H1 (cell line): ENCODE results near the gene NHSL2. TPM values are rescaled to one million over a fixed set of nuclear protein-coding genes. Genes with fewer than 3 reads are reported as not detected.

Experiments
- CTCF ChIA-PET: fragments of 300-600 bp; sonication (Branson Sonifier 250); formaldehyde crosslinking; loops from one replicate; lab custom pipeline; 2021; ENCODE audit not compliant: partially characterized antibody; lab: Charles Lee
- POLR2A ChIA-PET: fragments of 300-600 bp; sonication (Branson Sonifier 250); formaldehyde crosslinking; loops from one replicate; lab custom pipeline; 2021; ENCODE audit warnings: inconsistent platforms; ENCODE audit not compliant: partially characterized antibody; lab: Charles Lee
- DNase-seq, 2 experiments: peaks; one replicate each; pipeline versions ENCODE4 v3.0.0 to v3.0.0-alpha.2; 2010 to 2022; ENCODE audit warnings: low spot score in 2 of 2, low read depth in 1 of 2, mixed read lengths in 1 of 2
- FAIRE-seq: peaks from 2 replicates; lab custom pipeline; 2011; peaks lifted over from hg19 to GRCh38; lab: Jason Lieb, UNC
- H2AFZ ChIP-seq: 2 replicates; pipeline ENCODE4 v1.8.1; 2012; ENCODE audit warnings: low read length, inconsistent platforms
- H2AK5ac ChIP-seq: 2 replicates; pipeline ENCODE4 v1.6.1; 2013; ENCODE audit warnings: low read depth, low read length
- H2BK120ac ChIP-seq: replicated peaks from 2 replicates; pipeline ENCODE3; 2013; ENCODE audit warnings: low read depth, low read length, inconsistent platforms
- H2BK12ac ChIP-seq: 2 replicates; pipeline ENCODE4 v1.6.1; 2013; ENCODE audit warnings: low read depth, low read length
- H2BK15ac ChIP-seq: 2 replicates; pipeline ENCODE4 v1.6.1; 2013; ENCODE audit warnings: low read length
- H2BK20ac ChIP-seq: 2 replicates; pipeline ENCODE4 v1.6.1; 2013; ENCODE audit warnings: low read length
- H2BK5ac ChIP-seq: 2 replicates; pipeline ENCODE4 v1.6.1; 2013; ENCODE audit warnings: low read depth, low read length
- H3K14ac ChIP-seq: 2 replicates; pipeline ENCODE4 v1.6.1; 2013; ENCODE audit warnings: inconsistent platforms; ENCODE audit not compliant: insufficient read length
- H3K18ac ChIP-seq: 2 replicates; pipeline ENCODE4 v1.6.1; 2013; ENCODE audit warnings: low read length; ENCODE audit errors: extremely low read depth
- H3K23ac ChIP-seq: 2 replicates; pipeline ENCODE4 v1.6.1; 2013; ENCODE audit warnings: inconsistent platforms; ENCODE audit not compliant: insufficient read length
- H3K23me2 ChIP-seq: 2 replicates; pipeline ENCODE4 v1.6.1; 2013; ENCODE audit warnings: low read depth, low read length
- H3K27ac ChIP-seq: 2 replicates; pipeline ENCODE4 v1.6.1; 2011; ENCODE audit warnings: low read depth, low read length, inconsistent platforms
- H3K27me3 ChIP-seq, 4 experiments: replicated peaks in 1 of 4; 1 replicate in 1 of 4; 2 replicates in 3 of 4; pipeline versions ENCODE4 v1.6.1 to v1.8.1; 2011 to 2013; ENCODE audit warnings: low read length in 3 of 4, mild to moderate bottlenecking in 3 of 4, inconsistent platforms in 2 of 4, mixed read lengths in 2 of 4, moderate library complexity in 1 of 4; ENCODE audit not compliant: control insufficient read depth in 3 of 4, insufficient read depth in 3 of 4; ENCODE audit errors: extremely low read depth in 1 of 4
- H3K36me3 ChIP-seq, 4 experiments: 2 replicates each; pipeline versions ENCODE4 v1.6.1 to v1.8.1; 2011 to 2013; ENCODE audit warnings: mild to moderate bottlenecking in 4 of 4, low read length in 3 of 4, moderate library complexity in 2 of 4, control low read depth in 1 of 4, inconsistent platforms in 1 of 4; ENCODE audit not compliant: insufficient read depth in 4 of 4, control insufficient read depth in 2 of 4
- H3K4ac ChIP-seq: replicated peaks from 2 replicates; pipeline ENCODE3; 2013; ENCODE audit warnings: low read length, low read depth, mixed read lengths, inconsistent platforms; ENCODE audit not compliant: insufficient read length
- H3K4me1 ChIP-seq, 4 experiments: replicated peaks in 1 of 4; 1 replicate in 1 of 4; 2 replicates in 3 of 4; pipeline versions ENCODE4 v1.6.1 to v1.8.1; 2011 to 2013; ENCODE audit warnings: low read length in 3 of 4, inconsistent platforms in 2 of 4, mixed read lengths in 1 of 4; ENCODE audit not compliant: insufficient read depth in 4 of 4, control insufficient read depth in 3 of 4
- H3K4me2 ChIP-seq, 2 experiments: 2 replicates each; pipeline versions ENCODE4 v1.6.1 to v1.8.1; 2011 to 2013; ENCODE audit warnings: low read depth in 2 of 2, low read length in 2 of 2, control low read depth in 1 of 2, inconsistent platforms in 1 of 2, mild to moderate bottlenecking in 1 of 2; ENCODE audit not compliant: insufficient read depth in 1 of 2
- H3K4me3 ChIP-seq, 4 experiments: fragments of 200-600, 300-600 bp in 1 of 4; sonication (generic), shearing (Covaris generic), sonication (Bioruptor Twin) in 1 of 4; 2 replicates each; pipeline versions ENCODE4 v1.5.1 to v1.8.1; 2011 to 2016; ENCODE audit warnings: low read length in 4 of 4, low read depth in 3 of 4, control low read depth in 2 of 4, inconsistent platforms in 2 of 4, mild to moderate bottlenecking in 2 of 4, mixed read lengths in 1 of 4, moderate library complexity in 1 of 4; ENCODE audit not compliant: insufficient read depth in 2 of 4; ENCODE audit errors: extremely low read depth in 1 of 4
- H3K56ac ChIP-seq: replicated peaks from 2 replicates; pipeline ENCODE3; 2013; ENCODE audit warnings: low read depth, mild to moderate bottlenecking, mixed read lengths, low read length, inconsistent platforms; ENCODE audit not compliant: insufficient read length
- H3K79me1 ChIP-seq: 2 replicates; pipeline ENCODE4 v1.6.1; 2013; ENCODE audit warnings: low read depth, low read length, control low read depth
- H3K79me2 ChIP-seq, 2 experiments: 2 replicates each; pipeline versions ENCODE4 v1.6.1 to v1.8.1; 2012 to 2013; ENCODE audit warnings: low read length in 2 of 2, mild to moderate bottlenecking in 2 of 2, inconsistent platforms in 1 of 2; ENCODE audit not compliant: insufficient read depth in 2 of 2, control insufficient read depth in 1 of 2
- H3K9ac ChIP-seq, 4 experiments: replicated peaks in 1 of 4; 1 replicate in 1 of 4; 2 replicates in 3 of 4; pipeline versions ENCODE4 v1.6.1 to v1.8.1; 2011 to 2013; ENCODE audit warnings: low read depth in 3 of 4, low read length in 3 of 4, control low read depth in 2 of 4, mild to moderate bottlenecking in 2 of 4, moderate library complexity in 2 of 4, inconsistent platforms in 1 of 4; ENCODE audit errors: extremely low read depth in 1 of 4
- H3K9me3 ChIP-seq, 2 experiments: 2 replicates each; pipeline versions ENCODE4 v1.6.1 to v1.8.1; 2012 to 2013; ENCODE audit warnings: mild to moderate bottlenecking in 2 of 2, moderate library complexity in 2 of 2, control low read depth in 1 of 2, inconsistent platforms in 1 of 2, low read depth in 1 of 2, low read length in 1 of 2, mixed read lengths in 1 of 2; ENCODE audit not compliant: insufficient read depth in 2 of 2
- H4K20me1 ChIP-seq, 2 experiments: replicated peaks in 1 of 2; 2 replicates each; pipeline versions ENCODE3 to v1.8.1; 2011 to 2013; ENCODE audit warnings: inconsistent platforms in 2 of 2, low read length in 2 of 2, mild to moderate bottlenecking in 1 of 2; ENCODE audit not compliant: insufficient read depth in 2 of 2, control insufficient read depth in 1 of 2
- H4K5ac ChIP-seq: 2 replicates; pipeline ENCODE4 v1.6.1; 2013; ENCODE audit warnings: low read length, low read depth, mixed read lengths, inconsistent platforms; ENCODE audit not compliant: insufficient read length
- H4K8ac ChIP-seq: 2 replicates; pipeline ENCODE4 v1.8.0; 2013; ENCODE audit warnings: mild to moderate bottlenecking, moderate library complexity, low read length, inconsistent platforms; ENCODE audit not compliant: insufficient read depth; ENCODE audit errors: extremely low read depth
- H4K91ac ChIP-seq: replicated peaks from 2 replicates; pipeline ENCODE3; 2013; ENCODE audit warnings: low read length, mixed read lengths, inconsistent platforms; ENCODE audit not compliant: insufficient read length
- ASH2L ChIP-seq: fragments of 200-600, 300-600 bp; sonication (generic); IDR thresholded peaks from one replicate; pipeline ENCODE4 v1.7.1; 2017; ENCODE audit warnings: low read length
- BCL11A ChIP-seq, 2 experiments: IDR thresholded peaks; one replicate each; pipeline ENCODE4 v1.6.1; 2011; ENCODE audit warnings: low read depth in 2 of 2, low read length in 2 of 2, mild to moderate bottlenecking in 2 of 2
- CHD1 ChIP-seq: IDR thresholded peaks from 2 replicates; pipeline ENCODE4 v1.6.1; 2012; ENCODE audit warnings: low read depth, low read length, improper control_type of control experiment
- POLR2A ChIP-seq, 2 experiments: IDR thresholded peaks; 1 replicate in 1 of 2; 2 replicates in 1 of 2; pipeline ENCODE4 v1.6.1; 2011; ENCODE audit warnings: low read depth in 2 of 2, low read length in 2 of 2, mild to moderate bottlenecking in 2 of 2; ENCODE audit errors: control extremely low read depth in 1 of 2
- RAD21 ChIP-seq, 2 experiments: IDR thresholded peaks in 1 of 2; conservative IDR thresholded peaks in 1 of 2; 2 replicates each; pipeline ENCODE4 v1.6.1; 2011; ENCODE audit warnings: low read depth in 2 of 2, low read length in 2 of 2, improper control_type of control experiment in 1 of 2, inconsistent platforms in 1 of 2, mild to moderate bottlenecking in 1 of 2, moderate library complexity in 1 of 2
- SUZ12 ChIP-seq: fragments of 200-600 bp; sonication (generic); IDR thresholded peaks from 2 replicates; pipeline ENCODE4 v1.6.1; 2012; ENCODE audit warnings: mild to moderate bottlenecking, inconsistent platforms, low read length, moderate library complexity, mixed read lengths
- TCF12 ChIP-seq: IDR thresholded peaks from 2 replicates; pipeline ENCODE4 v1.6.1; 2011; ENCODE audit warnings: low read depth, mild to moderate bottlenecking, low read length
- TEAD4 ChIP-seq: IDR thresholded peaks from 2 replicates; pipeline ENCODE4 v1.6.1; 2012; ENCODE audit warnings: low read depth, low read length, inconsistent platforms, mixed read lengths
- ZNF274 ChIP-seq: IDR thresholded peaks from 2 replicates; pipeline ENCODE4 v1.7.0; 2012; ENCODE audit warnings: low read length, borderline replicate concordance; ENCODE audit errors: extremely low read depth
- WGBS, 2 experiments: shearing (Covaris generic) in 1 of 2; methylation state at CpG; one replicate each; pipeline versions ENCODE4 v1.1.6 to v1.1.7; 2013 to 2015; ENCODE audit warnings: low lambda C conversion rate in 2 of 2, mixed read lengths in 2 of 2, inconsistent platforms in 1 of 2, low coverage in 1 of 2, missing lambda C conversion rate in 1 of 2; ENCODE audit not compliant: insufficient replicate concordance in 2 of 2, insufficient coverage in 1 of 2, insufficient read length in 1 of 2; ENCODE audit errors: extremely low coverage in 1 of 2, missing lambda C conversion rate in 1 of 2; 5-methylcytosine and 5-hydroxymethylcytosine counted together
- polyA plus RNA-seq, 7 experiments: library from polyadenylated mRNA; depleted of rRNA in 3 of 7; stranded (reverse) in 5 of 7; unstranded in 2 of 7; fragments of >200 nt in 5 of 7; fragments of 200-250 nt in 2 of 7; gene quantifications; 1 replicate in 5 of 7; 2 replicates in 1 of 7; 4 replicates in 1 of 7; pipeline versions ENCODE4 v1.2.1 to v1.2.3, GENCODE V29; 2011 to 2013; ENCODE audit warnings: missing spikeins in 2 of 7, mixed read lengths in 2 of 7
- total RNA-seq: library from RNA; stranded (reverse); fragmentation: NEBNext Ultra II Directional; extraction: Animal tissue kit (Norgen Biotek cat#: 25700); gene quantifications from 2 replicates; pipeline ENCODE4 v1.2.1, GENCODE V29; 2021
- TF ChIP-seq, protein P1 (sequence below): IDR thresholded peaks from 2 replicates; pipeline ENCODE4 v1.6.1; 2012; ENCODE audit warnings: inconsistent platforms

Gene NHSL2
- total and polyA plus RNA-seq, 2 of the 8 experiments (the other 6 are each of a cell fraction or from before 2014, with no cell fraction given): 3.7 to 7.2 TPM

DNA sequence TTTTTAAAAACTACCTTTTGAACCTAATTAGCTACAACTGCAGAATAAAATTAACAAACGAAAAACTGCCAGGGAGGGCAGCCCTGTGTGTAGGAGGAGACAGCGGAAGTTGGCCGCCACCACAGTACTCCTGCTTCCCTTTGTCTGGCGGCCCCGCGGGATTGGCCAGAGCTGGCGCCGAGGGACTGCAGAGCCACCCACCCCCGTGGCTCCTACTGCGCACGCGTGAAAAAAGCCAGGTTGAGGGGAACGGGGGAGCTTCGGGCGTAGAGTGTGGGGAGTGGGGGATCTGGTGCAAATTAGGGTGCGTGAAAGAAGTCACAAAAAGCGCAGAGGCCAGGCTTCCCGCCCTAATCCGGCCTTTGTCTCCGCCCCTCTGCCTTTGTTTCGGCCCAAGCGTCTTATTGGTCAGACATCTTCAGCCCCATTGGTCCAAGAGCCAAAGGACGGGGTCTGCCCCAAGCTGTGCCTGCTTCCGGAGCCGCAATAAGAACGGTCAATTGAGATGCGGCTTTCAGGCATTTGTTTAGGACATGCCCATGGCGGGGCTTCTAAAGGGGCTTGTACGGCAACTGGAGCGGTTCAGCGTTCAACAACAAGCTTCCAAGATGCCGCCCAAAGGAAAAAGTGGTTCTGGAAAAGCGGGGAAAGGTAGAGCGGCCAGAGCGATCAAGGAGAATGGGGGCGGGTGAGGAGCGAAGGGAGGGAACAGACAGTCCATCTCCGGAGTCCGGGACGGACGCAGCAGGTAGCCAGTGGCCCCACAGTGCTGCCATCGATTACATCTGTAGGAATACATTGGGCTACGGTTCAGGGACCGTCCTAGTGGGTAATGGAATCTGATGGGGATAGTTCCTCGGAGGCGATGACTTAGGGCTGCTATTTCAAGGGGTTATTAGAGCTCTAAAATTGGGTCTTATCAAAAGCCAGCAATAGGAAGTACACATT lies 270.8 kb downstream of the NHSL2 start, which contains the start of gene PIN4:
PIN4 (plus strand) TSS at position 580 of the 948 bp plus-strand sequence; CDS start at position 609, 29 bp downstream.
- Histone ChIP-seq H3K79me1 (peaks cover 3% of the 10 kb centered on the region), H3K4me2 (peak within 1 kb of the TSS; percentile 46 to 63), H3K27me3 (no peaks in the 10 kb centered on the region), H3K27ac (peak within 1 kb of the TSS; percentile 92), H2AK5ac (no peak within 1 kb of the TSS), H4K91ac (no peak within 1 kb of the TSS), H4K8ac (peak within 1 kb of the TSS; percentile 99; the same call in 1 of the 2 replicates), H2BK15ac (no peak within 1 kb of the TSS), H2BK120ac (no peak within 1 kb of the TSS), H2BK12ac (no peak within 1 kb of the TSS), H3K14ac (no peak within 1 kb of the TSS), H3K18ac (peak within 1 kb of the TSS; percentile 60; the same call in 1 of the 2 replicates), H3K4me1 (peaks cover 0 to 5% (median 0%) of the 10 kb centered on the region in 4 experiments; a peak in 1 of 7 replicates), H4K5ac (peak within 1 kb of the TSS; percentile 6), H2AFZ (0 out of 2 replicates have a peak within 1 kb of the TSS, but pooled peaks have one; percentile 71), H3K9me3 (peaks cover 0 to 5% of the 10 kb centered on the region in 2 experiments; a peak in 1 of 4 replicates), H3K9ac (peak within 1 kb of the TSS; percentile 80 to 92 (median 86)), H3K23me2 (no peaks in the 10 kb centered on the region), H2BK5ac (no peak within 1 kb of the TSS), H3K56ac (peak within 1 kb of the TSS; percentile 12), H4K20me1 (no peaks in the 10 kb centered on the region), H2BK20ac (no peak within 1 kb of the TSS), H3K36me3 (0 out of 8 replicates have a peak, but pooled peaks cover 0 to 2% (median 0%) of the 10 kb centered on the region in 4 experiments), H3K79me2 (peaks cover 0 to 16% of the 10 kb centered on the region in 2 experiments; a peak in 3 of 4 replicates), H3K4me3 (peak within 1 kb of the TSS; percentile 69 to 95 (median 74)), H3K4ac (no peak within 1 kb of the TSS), H3K23ac (no peak within 1 kb of the TSS)
- DNase-seq (peak; percentile 78 to 91), FAIRE-seq (peak; percentile 85)
- ChIA-PET POLR2A (interaction anchor here (0.7 to 2.2 kb wide), 13 partner anchors 8 to 246 kb away, joined by 3 to 13 read pairs (median 4); partner anchors contain the start of genes ERCC6L and RPS4X), CTCF (interaction anchor here (1.0 to 1.5 kb wide), 4 partner anchors 28 to 271 kb away, joined by 3 to 4 read pairs (median 3); partner anchors contain the start of gene NHSL2)
- 1% methylated on average over 33 of the region's 46 CpGs; no CpG with 5 or more reads in 1 of the 2 experiments for WGBS, 2 experiments
- TF ChIP-seq RAD21 (IDR thresholded peaks at IDR 0.05 in 1 of 2, conservative IDR thresholded peaks at IDR 0.05 in 1 of 2; ENCODE audit: low read depth in 2 of 2, low read length in 2 of 2): no peak
- no peak for TF ChIP-seq ZNF274
- no peak for TF ChIP-seq TEAD4
- no peak for TF ChIP-seq CHD1
- TF ChIP-seq BCL11A (IDR thresholded peaks at IDR 0.05; ENCODE audit: low read depth in 2 of 2, low read length in 2 of 2): no peak
- TF ChIP-seq ASH2L: peak; percentile 35
- TF ChIP-seq SUZ12: no peak
- TF ChIP-seq POLR2A (IDR thresholded peaks at IDR 0.05; ENCODE audit: control extremely low read depth in 1 of 2, low read depth in 2 of 2, low read length in 2 of 2): peak; percentile 41 to 86; a peak in 2 of 3 replicates
- TF ChIP-seq, protein P1, sequence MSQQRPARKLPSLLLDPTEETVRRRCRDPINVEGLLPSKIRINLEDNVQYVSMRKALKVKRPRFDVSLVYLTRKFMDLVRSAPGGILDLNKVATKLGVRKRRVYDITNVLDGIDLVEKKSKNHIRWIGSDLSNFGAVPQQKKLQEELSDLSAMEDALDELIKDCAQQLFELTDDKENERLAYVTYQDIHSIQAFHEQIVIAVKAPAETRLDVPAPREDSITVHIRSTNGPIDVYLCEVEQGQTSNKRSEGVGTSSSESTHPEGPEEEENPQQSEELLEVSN: peak; percentile 77
- TF ChIP-seq TCF12: no peak
